ENCODE results near the gene TRAPPC5. TPM values are rescaled to one million over a fixed set of nuclear protein-coding genes. Genes with fewer than 3 reads are reported as not detected.

Gene TRAPPC5
- total RNA-seq, 2 experiments from 2014 or later: 91.5 to 150 TPM

DNA sequence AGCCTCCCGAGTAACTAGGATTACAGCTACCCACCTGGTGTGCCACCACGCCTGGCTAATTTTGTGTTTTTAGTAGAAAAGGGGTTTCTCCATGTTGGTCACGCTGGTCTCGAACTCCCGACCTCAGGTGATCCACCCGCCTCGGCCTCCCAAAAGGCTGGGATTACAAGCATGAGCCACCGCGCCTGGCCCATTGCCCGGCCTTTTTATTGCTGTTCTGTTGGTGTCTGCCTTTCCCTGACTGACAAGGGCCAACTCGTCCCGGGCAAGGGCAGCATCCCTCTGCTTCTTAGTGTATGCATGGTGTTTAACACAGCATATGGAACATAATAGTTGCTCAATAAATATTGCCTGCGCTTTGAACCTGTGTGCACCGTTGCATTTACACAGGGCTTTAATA is 18.0 kb upstream of the TRAPPC5 start:
- Histone ChIP-seq H3K4me1 (ENCODE audit: insufficient read depth, low read length, poor library complexity, severe bottlenecking) (peaks cover 9% of the 10 kb centered on the region), H3K4me2 (ENCODE audit: low read length) (no peak overlapping the region), H3K79me2 (ENCODE audit: insufficient read depth, low read depth, low read length) (no peaks in the 10 kb centered on the region), H3K9me3 (ENCODE audit: low read length) (no peaks in the 10 kb centered on the region), H3K36me3 (ENCODE audit: insufficient read depth, low read length) (no peaks in the 10 kb centered on the region), H3K9me2 (ENCODE audit: insufficient read depth, low read length) (no peaks in the 10 kb centered on the region), H3K27ac (ENCODE audit: low read depth, low read length, poor library complexity, severe bottlenecking) (no peak overlapping the region), H4K20me1 (ENCODE audit: insufficient read depth, low read length) (no peaks in the 10 kb centered on the region), H3K4me3 (ENCODE audit: low read depth, low read length, poor library complexity, severe bottlenecking) (no peak overlapping the region), H2AFZ (ENCODE audit: low read length) (no peak overlapping the region)
- ChIA-PET CTCF (ENCODE audit: unreplicated experiment) (no interaction called here), POLR2A (no interaction called here)
- TF ChIP-seq CTCF (conservative IDR thresholded peaks at IDR 0.05; ENCODE audit: low read length): no peak
- intact Hi-C loops (cut with micrococcal nuclease; ENCODE audit: unreplicated experiment): no loop called here
- BruUV-seq (replicated peaks): no TSS peak
- DNase-seq (ENCODE audit: low spot score): no peak

GRCh38 chr19:7663706-7664105 is 16.9 kb upstream of the TRAPPC5 start:
- CTCF ChIA-PET (ENCODE audit: unreplicated experiment): no interaction called here
- intact Hi-C loops (cut with micrococcal nuclease; ENCODE audit: unreplicated experiment): no loop called here
- no TSS peak for BruUV-seq (replicated peaks)

DNA sequence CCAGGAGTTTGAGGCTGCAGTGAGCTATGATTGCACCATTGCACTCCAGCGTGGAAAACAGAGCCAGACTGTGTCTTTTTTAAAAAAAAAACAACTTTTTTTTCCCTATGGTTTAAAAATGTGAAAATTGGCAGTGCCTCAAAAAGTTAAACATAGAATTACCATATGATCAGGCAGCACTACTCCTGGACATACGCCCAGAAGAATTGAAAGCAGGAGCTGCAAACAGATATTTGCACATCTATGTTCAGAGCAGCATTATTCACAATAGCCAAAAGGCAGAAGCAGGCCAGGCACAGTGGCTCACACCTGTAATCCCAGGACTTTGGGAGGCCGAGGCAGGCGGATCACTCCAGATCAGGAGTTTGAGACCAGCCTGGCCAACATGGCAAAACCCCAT is 15.6 kb upstream of the TRAPPC5 start:
- H3K4me1 ChIP-seq (ENCODE audit: insufficient read depth, low read length, poor library complexity, severe bottlenecking): no peaks in the 10 kb centered on the region
- no peak overlapping the region for H3K27ac ChIP-seq (ENCODE audit: low read depth, low read length, poor library complexity, severe bottlenecking)
- H3K9me2 ChIP-seq (ENCODE audit: insufficient read depth, low read length): no peaks in the 10 kb centered on the region
- intact Hi-C loops (cut with micrococcal nuclease; ENCODE audit: unreplicated experiment): no loop called here
- H3K79me2 ChIP-seq (ENCODE audit: insufficient read depth, low read depth, low read length): no peaks in the 10 kb centered on the region
- no peak for TF ChIP-seq EZH2phosphoT487 (IDR thresholded peaks at IDR 0.05; ENCODE audit: borderline replicate concordance, low read depth, low read length)
- TF ChIP-seq CTCF (conservative IDR thresholded peaks at IDR 0.05; ENCODE audit: low read length): no peak
- no peaks in the 10 kb centered on the region for H3K9me3 ChIP-seq (ENCODE audit: low read length)
- no peaks in the 10 kb centered on the region for H4K20me1 ChIP-seq (ENCODE audit: insufficient read depth, low read length)
- POLR2A ChIA-PET: no interaction called here
- BruUV-seq (replicated peaks): no TSS peak
- no peak for DNase-seq (ENCODE audit: low spot score)
- H3K36me3 ChIP-seq (ENCODE audit: insufficient read depth, low read length): no peaks in the 10 kb centered on the region
- CTCF ChIA-PET (ENCODE audit: unreplicated experiment): no interaction called here
- H2AFZ ChIP-seq (ENCODE audit: low read length): no peak overlapping the region
- no peak overlapping the region for H3K4me3 ChIP-seq (ENCODE audit: low read depth, low read length, poor library complexity, severe bottlenecking)
- no peak overlapping the region for H3K4me2 ChIP-seq (ENCODE audit: low read length)

More at GRCh38 chr19:7663706-7664105, 16.9 kb upstream of the TRAPPC5 start:
- Histone ChIP-seq H3K4me3 (ENCODE audit: low read depth, low read length, poor library complexity, severe bottlenecking) (no peak overlapping the region), H3K27ac (ENCODE audit: low read depth, low read length, poor library complexity, severe bottlenecking) (no peak overlapping the region), H4K20me1 (ENCODE audit: insufficient read depth, low read length) (no peaks in the 10 kb centered on the region), H3K36me3 (ENCODE audit: insufficient read depth, low read length) (no peaks in the 10 kb centered on the region), H3K9me3 (ENCODE audit: low read length) (no peaks in the 10 kb centered on the region), H3K9me2 (ENCODE audit: insufficient read depth, low read length) (no peaks in the 10 kb centered on the region), H3K79me2 (ENCODE audit: insufficient read depth, low read depth, low read length) (no peaks in the 10 kb centered on the region), H3K4me2 (ENCODE audit: low read length) (no peak overlapping the region), H3K4me1 (ENCODE audit: insufficient read depth, low read length, poor library complexity, severe bottlenecking) (peaks cover under 1% of the 10 kb centered on the region), H2AFZ (ENCODE audit: low read length) (no peak overlapping the region)
- no peak for TF ChIP-seq EZH2phosphoT487 (IDR thresholded peaks at IDR 0.05; ENCODE audit: borderline replicate concordance, low read depth, low read length)
- DNase-seq (ENCODE audit: low spot score): no peak
- POLR2A ChIA-PET: no interaction called here
